ENCODE measurements around the gene GRAMD1B.

- no peak for TF ChIP-seq CTCF (IDR thresholded peaks at IDR 0.05)
- TF ChIP-seq POLR2A (IDR thresholded peaks at IDR 0.05), result no peak
Observed at GRCh38 chr11:123653483-123653826, 223.4 kb downstream of the GRAMD1B start.
